BJ (cell line): ENCODE measurements around the gene OTOP2. TPM values are rescaled to one million over a fixed set of nuclear protein-coding genes. Genes with fewer than 3 reads are reported as not detected.

ENCODE experiments used
- CTCF ChIA-PET: fragments of 350-600 bp; formaldehyde crosslinking; extraction: SDS; loops from one replicate; lab custom pipeline; 2021; ENCODE audit warnings: antibody characterized with exemption, inconsistent platforms; lab: Yijun Ruan, JAX
- POLR2A ChIA-PET: fragments of 300-600 bp; sonication (Branson Sonifier 250); formaldehyde crosslinking; extraction: SDS; loops from one replicate; lab custom pipeline; 2021; ENCODE audit warnings: antibody characterized with exemption; lab: Charles Lee
- DNase-seq: peaks from one replicate; pipeline ENCODE4 v3.0.0-alpha.2; 2011; ENCODE audit warnings: low read depth
- H3K27me3 ChIP-seq: 2 replicates; pipeline ENCODE4 v1.6.0; 2011; ENCODE audit warnings: low read length; ENCODE audit not compliant: control insufficient read depth, insufficient read depth
- H3K36me3 ChIP-seq: 2 replicates; pipeline ENCODE4 v1.5.1; 2011; ENCODE audit warnings: low read length; ENCODE audit not compliant: control insufficient read depth, insufficient read depth
- H3K4me3 ChIP-seq: 2 replicates; pipeline ENCODE4 v1.5.1; 2011; ENCODE audit warnings: low read depth, mild to moderate bottlenecking, control low read depth, low read length
- CTCF ChIP-seq: IDR thresholded peaks from 2 replicates; pipeline ENCODE4 v1.5.1; 2011; ENCODE audit warnings: low read depth, mild to moderate bottlenecking, control low read depth, inconsistent platforms, low read length, moderate library complexity; ENCODE audit not compliant: insufficient read depth
- polyA minus RNA-seq: library from RNA; depleted of rRNA, polyadenylated mRNA; stranded (reverse); fragments of >200 nt; gene quantifications from 2 replicates; pipeline ENCODE4 v1.2.3, GENCODE V29; 2011; rRNA and poly(A)+ RNA removed
- polyA plus RNA-seq: library from polyadenylated mRNA; depleted of rRNA; stranded (reverse); fragments of >200 nt; gene quantifications from 2 replicates; pipeline ENCODE4 v1.2.3, GENCODE V29; 2011; rRNA removed

The OTOP2 gene, protein sequence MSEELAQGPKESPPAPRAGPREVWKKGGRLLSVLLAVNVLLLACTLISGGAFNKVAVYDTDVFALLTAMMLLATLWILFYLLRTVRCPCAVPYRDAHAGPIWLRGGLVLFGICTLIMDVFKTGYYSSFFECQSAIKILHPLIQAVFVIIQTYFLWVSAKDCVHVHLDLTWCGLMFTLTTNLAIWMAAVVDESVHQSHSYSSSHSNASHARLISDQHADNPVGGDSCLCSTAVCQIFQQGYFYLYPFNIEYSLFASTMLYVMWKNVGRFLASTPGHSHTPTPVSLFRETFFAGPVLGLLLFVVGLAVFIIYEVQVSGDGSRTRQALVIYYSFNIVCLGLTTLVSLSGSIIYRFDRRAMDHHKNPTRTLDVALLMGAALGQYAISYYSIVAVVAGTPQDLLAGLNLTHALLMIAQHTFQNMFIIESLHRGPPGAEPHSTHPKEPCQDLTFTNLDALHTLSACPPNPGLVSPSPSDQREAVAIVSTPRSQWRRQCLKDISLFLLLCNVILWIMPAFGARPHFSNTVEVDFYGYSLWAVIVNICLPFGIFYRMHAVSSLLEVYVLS
- not detected in 2 replicates for polyA plus RNA-seq
- polyA minus RNA-seq, result not detected in 2 replicates

GRCh38 chr17:74924250-74924948 is at the start of gene OTOP2:
Gene OTOP2, plus strand, starts transcription at chr17:74924273. Its CDS starts 360 bp downstream, at chr17:74924633.
- ChIA-PET POLR2A (no interaction called here), CTCF (interaction anchor here (0.6 to 7.5 kb wide), 7 partner anchors 10 to 239 kb away, joined by 3 to 48 read pairs (median 3); partner anchors contain the start of gene OTOP3)
- Histone ChIP-seq H3K27me3 (peaks cover 44% of the 10 kb centered on the region), H3K4me3 (no peak within 1 kb of the TSS), H3K36me3 (no peaks in the 10 kb centered on the region)
- no peak for TF ChIP-seq CTCF
- no peak for DNase-seq

DNA sequence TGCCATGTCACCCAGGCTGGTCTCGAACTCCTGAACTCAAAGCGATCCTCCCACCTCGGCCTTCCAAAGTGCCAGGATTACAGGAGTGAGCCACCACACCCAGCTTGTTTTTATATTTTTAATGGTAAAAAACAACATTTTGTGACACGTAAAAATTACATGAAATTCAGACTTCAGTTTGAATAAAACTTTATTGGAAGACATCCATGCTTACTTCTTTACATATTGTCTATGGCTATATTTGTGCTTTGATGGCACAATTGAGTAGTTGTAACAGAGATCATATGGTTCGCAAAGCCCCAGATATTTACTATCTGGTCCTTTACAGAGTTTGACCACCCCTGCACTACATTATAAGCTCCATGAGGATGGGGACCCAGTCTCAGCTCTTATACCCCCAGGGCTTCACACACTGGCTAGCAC is 49.4 kb upstream of the OTOP2 start:
- POLR2A ChIA-PET, result no interaction called here
- H3K36me3 ChIP-seq, result peaks cover 2% of the 10 kb centered on the region; the same call in 1 of the 2 replicates

GRCh38 chr17:74875155-74875976 is 48.7 kb upstream of the OTOP2 start:
- no peaks in the 10 kb centered on the region for H3K36me3 ChIP-seq
- no peak for DNase-seq
- H3K27me3 ChIP-seq, result peaks cover 11% of the 10 kb centered on the region
- no peak for TF ChIP-seq CTCF
- POLR2A ChIA-PET, result no interaction called here
- H3K4me3 ChIP-seq, result no peak overlapping the region
- CTCF ChIA-PET, result interaction anchor here (0.7 to 1.7 kb wide), 5 partner anchors 10 to 86 kb away, joined by 3 to 4 read pairs (median 3); no protein-coding TSS in a partner anchor

More for the DNA sequence above, 49.4 kb upstream of the OTOP2 start:
- H3K27me3 ChIP-seq, result peaks cover 9% of the 10 kb centered on the region
- TF ChIP-seq CTCF, result no peak
- no peak overlapping the region for H3K4me3 ChIP-seq
- CTCF ChIA-PET, result interaction anchor here (0.7 to 1.7 kb wide), 3 partner anchors 13 to 87 kb away, joined by 3 to 4 read pairs (median 4); no protein-coding TSS in a partner anchor
- DNase-seq, result no peak

- ChIA-PET CTCF (interaction anchor here (1.0 to 1.7 kb wide), 4 partner anchors 11 to 85 kb away, joined by 3 to 5 read pairs (median 4); no protein-coding TSS in a partner anchor), POLR2A (no interaction called here)
- DNase-seq, result no peak
- H3K27me3 ChIP-seq, result peaks cover 11% of the 10 kb centered on the region
- H3K4me3 ChIP-seq, result no peak overlapping the region
- no peak for TF ChIP-seq CTCF
- H3K36me3 ChIP-seq, result no peaks in the 10 kb centered on the region
Measured at GRCh38 chr17:74875977-74876593, 48.0 kb upstream of the OTOP2 start.
